HG02943 (cell line): ENCODE results near the gene PKN1.
"Not testable (repeated sequence)": the region's sequence is repeated elsewhere in the genome, so short reads cannot be mapped to it uniquely, and the experiment has no call there.

Experiments
- ATAC-seq: cut with Tn5 transposase; IDR thresholded peaks from one replicate; pipeline ENCODE4 v1.9.1; 2021; ENCODE audit warnings: mild to moderate bottlenecking, low read depth, moderate library complexity; ENCODE audit not compliant: unreplicated experiment

Gene PKN1

GRCh38 chr19:14479309-14479974 lies 46.3 kb downstream of the PKN1 start:
- ATAC-seq: no peak

- ATAC-seq: no peak
Observed at GRCh38 chr19:14479975-14480699, 47.0 kb downstream of the PKN1 start.

- ATAC-seq: no peak
Observed at GRCh38 chr19:14480700-14481079, 47.6 kb downstream of the PKN1 start.

- no peak for ATAC-seq
Observed at GRCh38 chr19:14482172-14482941, 49.3 kb downstream of the PKN1 start.

- ATAC-seq: no peak
Observed at GRCh38 chr19:14487370-14488125, 54.4 kb downstream of the PKN1 start.

GRCh38 chr19:14492756-14493337 lies 59.7 kb downstream of the PKN1 start:
- ATAC-seq: no peak

- ATAC-seq: no peak
Observed at GRCh38 chr19:14494411-14494810, 61.3 kb downstream of the PKN1 start.

- no peak for ATAC-seq
Observed at GRCh38 chr19:14494910-14495671, 62.0 kb downstream of the PKN1 start.

GRCh38 chr19:14495672-14496028 lies 62.5 kb downstream of the PKN1 start:
- ATAC-seq: no peak

- no peak for ATAC-seq
Observed at GRCh38 chr19:14496029-14496833, 63.1 kb downstream of the PKN1 start, which contains the start of gene GIPC1. Gene GIPC1, minus strand, starts transcription at chr19:14496127. Its CDS starts 13,151 bp downstream, at chr19:14482976.

- no peak for ATAC-seq
Observed at GRCh38 chr19:14496834-14497227, 63.7 kb downstream of the PKN1 start.

GRCh38 chr19:14497228-14497921 lies 64.3 kb downstream of the PKN1 start:
- ATAC-seq: no peak

- ATAC-seq: no peak
Observed at GRCh38 chr19:14502334-14503092, 69.4 kb downstream of the PKN1 start.

- no peak for ATAC-seq
Observed at GRCh38 chr19:14503285-14503684, 70.2 kb downstream of the PKN1 start.

GRCh38 chr19:14504575-14504974 lies 71.5 kb downstream of the PKN1 start:
- not testable (repeated sequence) for ATAC-seq

GRCh38 chr19:14505488-14506239 lies 72.6 kb downstream of the PKN1 start:
- ATAC-seq: no peak
